ENCODE results near the gene RABL3. TPM values are rescaled to one million over a fixed set of nuclear protein-coding genes. Genes with fewer than 3 reads are reported as not detected.
A peak's percentile ranks its signal among the peaks of the same experiment; 100 is the strongest.

The RABL3 gene
- total and polyA plus RNA-seq, 2 of the 4 experiments (the other 2 are of a cell fraction), result 5.3 to 17.0 TPM

- H3K14ac ChIP-seq (replicated peaks; ENCODE audit: low read depth, low read length), result 0 out of 2 replicates have a peak overlapping the region, but pooled peaks have one; percentile 61
- H4K91ac ChIP-seq (ENCODE audit: insufficient read depth, low read depth, low read length), result peak overlapping the region; percentile 45; the same call in 1 of the 2 replicates
- H4K8ac ChIP-seq (ENCODE audit: low read depth in 2 of 2, low read length in 2 of 2), result peak overlapping the region in 1 of 2 experiments; percentile 27; a peak in 3 of 4 replicates
- H2BK20ac ChIP-seq (ENCODE audit: low read depth, low read length), result peak overlapping the region; percentile 81
- ATAC-seq (ENCODE audit: low read depth), result peak; percentile 67
- no TSS peak for BruUV-seq (replicated peaks)
- peak overlapping the region; percentile 5; the same call in 1 of the 2 replicates for H3K18ac ChIP-seq (ENCODE audit: low read depth, low read length)
- H2AK9ac ChIP-seq (replicated peaks; ENCODE audit: low read depth, low read length, poor library complexity), result no peak overlapping the region
- no peak overlapping the region; the same call in 1 of the 2 replicates for H4K5ac ChIP-seq (ENCODE audit: low read depth, low read length)
- no peak overlapping the region for H3K27ac ChIP-seq (ENCODE audit: insufficient read depth, low read length)
- H2BK120ac ChIP-seq (ENCODE audit: low read depth, low read length), result peak overlapping the region; percentile 60; the same call in 1 of the 2 replicates
- H3K9me1 ChIP-seq (ENCODE audit: insufficient read depth, low read length), result peaks cover 8% of the 10 kb centered on the region; the same call in 1 of the 2 replicates
- peak overlapping the region; percentile 63 for H2BK5ac ChIP-seq (ENCODE audit: low read depth, low read length, poor library complexity, severe bottlenecking)
- ChIA-PET POLR2A (ENCODE audit: unreplicated experiment) (no interaction called here), CTCF (no interaction called here)
- peak overlapping the region; percentile 88; the same call in 1 of the 3 replicates for H2BK15ac ChIP-seq (ENCODE audit: low read depth, low read length)
- peak; percentile 51 for DNase-seq
- no peak overlapping the region for H3K4me2 ChIP-seq (ENCODE audit: low read depth, low read length)
- dilution Hi-C loops (cut with HindIII; ENCODE audit: low sequenced_read_pairs, unreplicated experiment), result no loop called here
- intact Hi-C loops (cut with micrococcal nuclease), result no loop called here
- no peaks in the 10 kb centered on the region for H3K9me3 ChIP-seq (ENCODE audit: control insufficient read depth, insufficient read depth, low read length)
- H3K4me3 ChIP-seq (ENCODE audit: insufficient read depth, low read depth, low read length), result no peak overlapping the region
- no peaks in the 10 kb centered on the region for H3K36me3 ChIP-seq (ENCODE audit: control insufficient read depth, insufficient read depth, low read length)
- H3K56ac ChIP-seq (ENCODE audit: extremely low read depth, insufficient read depth, low read length), result no peak overlapping the region
- H3K23ac ChIP-seq (ENCODE audit: low read depth, low read length), result no peak overlapping the region
- peak overlapping the region; percentile 12 for H2AFZ ChIP-seq (replicated peaks; ENCODE audit: low read length, poor library complexity)
- no peaks in the 10 kb centered on the region for H3K27me3 ChIP-seq (ENCODE audit: control insufficient read depth, insufficient read depth, low read length)
- no CpG with 5 or more reads among the region's 5 CpGs for WGBS, 2 experiments (ENCODE audit: extremely low coverage in 2 of 2, insufficient read length in 1 of 2)
- H3K4me1 ChIP-seq (ENCODE audit: control insufficient read depth, insufficient read depth, low read length), result peaks cover 25% of the 10 kb centered on the region
- in situ Hi-C loops (cut with MboI; ENCODE audit: low sequenced_read_pairs), result no loop called here
- no peaks in the 10 kb centered on the region for H4K20me1 ChIP-seq (ENCODE audit: insufficient read depth, low read length)
- peak overlapping the region; percentile 60 for H2AK5ac ChIP-seq (ENCODE audit: low read depth, low read length)
- peak overlapping the region; percentile 62 for H3K4ac ChIP-seq (ENCODE audit: low read depth, low read length)
- no peak overlapping the region for H3K9ac ChIP-seq (ENCODE audit: low read depth, low read length)
- TF ChIP-seq, protein P1, sequence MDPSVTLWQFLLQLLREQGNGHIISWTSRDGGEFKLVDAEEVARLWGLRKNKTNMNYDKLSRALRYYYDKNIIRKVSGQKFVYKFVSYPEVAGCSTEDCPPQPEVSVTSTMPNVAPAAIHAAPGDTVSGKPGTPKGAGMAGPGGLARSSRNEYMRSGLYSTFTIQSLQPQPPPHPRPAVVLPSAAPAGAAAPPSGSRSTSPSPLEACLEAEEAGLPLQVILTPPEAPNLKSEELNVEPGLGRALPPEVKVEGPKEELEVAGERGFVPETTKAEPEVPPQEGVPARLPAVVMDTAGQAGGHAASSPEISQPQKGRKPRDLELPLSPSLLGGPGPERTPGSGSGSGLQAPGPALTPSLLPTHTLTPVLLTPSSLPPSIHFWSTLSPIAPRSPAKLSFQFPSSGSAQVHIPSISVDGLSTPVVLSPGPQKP (IDR thresholded peaks at IDR 0.05; ENCODE audit: borderline replicate concordance, low read depth, low read length), result no peak
- TF ChIP-seq BHLHE40 (IDR thresholded peaks at IDR 0.05; ENCODE audit: low read depth, low read length), result no peak
- no peak for TF ChIP-seq POLR2A (IDR thresholded peaks at IDR 0.05; ENCODE audit: low read depth, low read length)
- TF ChIP-seq SMC3 (IDR thresholded peaks at IDR 0.05; ENCODE audit: low read depth, low read length), result no peak
- no peak for TF ChIP-seq NFE2L2 (IDR thresholded peaks at IDR 0.05; ENCODE audit: low read depth, low read length)
- TF ChIP-seq, protein P2, sequence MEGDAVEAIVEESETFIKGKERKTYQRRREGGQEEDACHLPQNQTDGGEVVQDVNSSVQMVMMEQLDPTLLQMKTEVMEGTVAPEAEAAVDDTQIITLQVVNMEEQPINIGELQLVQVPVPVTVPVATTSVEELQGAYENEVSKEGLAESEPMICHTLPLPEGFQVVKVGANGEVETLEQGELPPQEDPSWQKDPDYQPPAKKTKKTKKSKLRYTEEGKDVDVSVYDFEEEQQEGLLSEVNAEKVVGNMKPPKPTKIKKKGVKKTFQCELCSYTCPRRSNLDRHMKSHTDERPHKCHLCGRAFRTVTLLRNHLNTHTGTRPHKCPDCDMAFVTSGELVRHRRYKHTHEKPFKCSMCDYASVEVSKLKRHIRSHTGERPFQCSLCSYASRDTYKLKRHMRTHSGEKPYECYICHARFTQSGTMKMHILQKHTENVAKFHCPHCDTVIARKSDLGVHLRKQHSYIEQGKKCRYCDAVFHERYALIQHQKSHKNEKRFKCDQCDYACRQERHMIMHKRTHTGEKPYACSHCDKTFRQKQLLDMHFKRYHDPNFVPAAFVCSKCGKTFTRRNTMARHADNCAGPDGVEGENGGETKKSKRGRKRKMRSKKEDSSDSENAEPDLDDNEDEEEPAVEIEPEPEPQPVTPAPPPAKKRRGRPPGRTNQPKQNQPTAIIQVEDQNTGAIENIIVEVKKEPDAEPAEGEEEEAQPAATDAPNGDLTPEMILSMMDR (conservative IDR thresholded peaks at IDR 0.05; ENCODE audit: low read depth, low read length), result no peak
- H3K79me1 ChIP-seq (ENCODE audit: low read depth in 1 of 2, low read length in 2 of 2), result no peaks in the 10 kb centered on the region
These were observed 94.0 kb downstream of the RABL3 start for GRCh38 chr3:120648290-120648689.
